Measurements from ENCODE around the gene EFCAB8.
"Not testable (repeated sequence)": the region's sequence is repeated elsewhere in the genome, so short reads cannot be mapped to it uniquely, and the experiment has no call there.

Gene EFCAB8

GRCh38 chr20:32930701-32931100 is 72.0 kb downstream of the EFCAB8 start:
- DNase-seq, result no peak
- in situ Hi-C loops (cut with MboI; ENCODE audit: low pct_unique_long_range_greater_than_20kb, low sequenced_read_pairs), result no loop called here

DNA sequence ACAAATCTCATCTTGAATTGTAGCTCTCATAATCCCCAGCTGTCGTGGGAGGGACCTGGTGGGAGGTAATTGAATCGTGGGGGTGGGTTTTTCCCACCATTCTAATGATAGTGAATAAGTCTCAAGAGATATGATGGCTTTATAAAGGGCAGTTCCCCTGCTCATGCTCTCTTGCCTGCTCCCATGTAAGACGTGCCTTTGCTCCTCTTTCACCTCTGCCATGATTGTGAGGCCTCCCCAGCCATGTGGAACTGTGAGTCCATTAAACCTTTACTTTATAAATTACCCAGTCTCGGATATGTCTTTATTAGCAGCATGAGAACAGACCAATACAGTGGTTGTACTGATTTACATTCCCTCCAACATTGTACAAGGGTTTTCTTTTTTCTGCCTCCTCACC is 75.9 kb downstream of the EFCAB8 start:
- in situ Hi-C loops (cut with MboI; ENCODE audit: low pct_unique_long_range_greater_than_20kb, low sequenced_read_pairs), result no loop called here
- DNase-seq, result no peak

GRCh38 chr20:32941155-32941885 is 82.6 kb downstream of the EFCAB8 start:
- peak; percentile 56 for DNase-seq
- in situ Hi-C loops (cut with MboI; ENCODE audit: low pct_unique_long_range_greater_than_20kb, low sequenced_read_pairs), result no loop called here

GRCh38 chr20:32943490-32944052 is 84.8 kb downstream of the EFCAB8 start:
- DNase-seq, result no peak
- in situ Hi-C loops (cut with MboI; ENCODE audit: low pct_unique_long_range_greater_than_20kb, low sequenced_read_pairs), result no loop called here

DNA sequence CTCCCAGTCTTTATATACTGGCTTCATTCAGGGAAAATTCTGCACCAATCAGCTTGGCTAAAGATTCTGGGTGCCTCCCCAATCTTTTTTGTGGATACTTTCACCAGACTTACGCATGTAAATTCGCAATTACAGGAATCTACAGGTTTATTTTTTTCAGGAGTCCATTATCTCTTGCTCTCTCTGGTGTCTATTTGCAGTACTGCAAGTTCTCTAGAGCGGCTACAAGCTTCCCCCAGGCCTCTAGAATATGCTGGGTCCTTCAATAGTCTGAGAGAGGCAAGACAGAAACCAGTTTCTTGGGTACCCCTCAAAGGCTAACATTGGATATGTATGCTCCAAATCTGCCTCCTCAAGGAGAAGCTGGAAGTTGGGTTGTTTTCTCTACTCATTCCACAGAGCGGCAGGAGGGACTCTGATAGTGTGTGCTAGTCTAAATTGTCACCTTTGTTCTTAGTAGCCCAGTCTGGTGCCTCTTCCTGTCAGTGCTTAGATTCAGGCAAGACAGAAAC is 87.0 kb downstream of the EFCAB8 start:
- in situ Hi-C loops (cut with MboI; ENCODE audit: low pct_unique_long_range_greater_than_20kb, low sequenced_read_pairs), result no loop called here
- peak; percentile 70 for DNase-seq

DNA sequence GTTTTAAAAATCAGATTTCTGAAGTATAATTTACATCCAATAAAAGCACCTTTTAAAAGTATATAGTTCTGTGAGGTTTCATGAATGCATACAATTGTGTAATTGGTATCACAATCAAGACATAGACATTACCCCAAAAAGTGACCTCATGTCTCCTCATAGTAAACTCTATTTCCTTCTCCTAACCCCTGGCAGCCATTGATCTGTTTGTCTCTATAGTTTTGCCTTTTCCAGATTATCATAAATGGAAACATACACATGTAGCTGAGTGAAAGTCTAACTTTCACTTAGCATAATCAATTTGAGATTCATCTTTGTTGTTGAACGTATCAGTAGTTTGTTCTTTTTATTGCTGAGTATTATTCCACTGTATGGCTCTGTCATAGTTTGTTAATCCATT is 87.9 kb downstream of the EFCAB8 start:
- no peak for DNase-seq
- in situ Hi-C loops (cut with MboI; ENCODE audit: low pct_unique_long_range_greater_than_20kb, low sequenced_read_pairs), result no loop called here

DNA sequence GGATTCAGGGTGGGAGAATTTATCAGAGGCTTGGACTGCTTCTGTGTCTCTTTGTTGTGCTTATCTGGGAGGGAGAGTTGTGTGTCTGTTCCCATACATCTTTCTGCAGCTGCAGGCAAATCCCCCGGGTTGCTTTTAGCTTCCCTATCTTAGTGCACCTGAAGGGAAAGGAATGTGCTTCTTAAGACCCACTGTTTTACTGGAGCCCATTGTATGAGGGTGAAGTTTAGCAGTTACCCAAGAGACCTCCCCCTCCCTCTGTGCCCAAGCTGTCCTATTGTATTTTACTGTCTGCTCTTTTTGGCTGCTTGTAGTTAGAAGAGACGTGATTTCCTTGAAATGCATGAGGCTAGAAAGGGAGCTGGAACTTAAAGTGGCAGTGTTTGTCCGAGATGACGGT is 91.8 kb downstream of the EFCAB8 start:
- DNase-seq; in situ Hi-C loops (cut with MboI; ENCODE audit: low pct_unique_long_range_greater_than_20kb, low sequenced_read_pairs): not testable (repeated sequence)

GRCh38 chr20:32957459-32957858 is 98.7 kb downstream of the EFCAB8 start:
- no peak for DNase-seq
- in situ Hi-C loops (cut with MboI; ENCODE audit: low pct_unique_long_range_greater_than_20kb, low sequenced_read_pairs), result no loop called here

DNA sequence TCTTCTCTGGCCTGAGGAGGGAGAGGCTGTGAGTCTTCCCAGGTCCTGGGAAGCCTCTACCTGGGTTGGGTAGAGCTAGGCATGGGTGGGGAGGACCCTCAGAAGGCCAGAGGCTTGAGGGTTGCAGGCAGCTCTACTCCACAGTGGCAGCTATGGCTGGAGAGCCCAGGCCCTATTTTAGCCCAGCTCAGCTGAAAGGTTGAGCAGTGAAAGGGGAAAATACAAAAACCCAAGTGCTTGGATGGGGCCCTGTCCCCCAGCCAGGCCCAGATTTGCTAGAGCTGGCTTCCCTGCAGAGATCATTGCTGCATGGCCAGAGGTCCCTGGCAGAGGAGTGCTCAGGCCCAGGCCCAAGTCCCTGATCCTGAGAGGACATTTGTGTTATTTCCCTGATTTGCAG is 99.9 kb downstream of the EFCAB8 start:
- DNase-seq, result no peak
- in situ Hi-C loops (cut with MboI; ENCODE audit: low pct_unique_long_range_greater_than_20kb, low sequenced_read_pairs), result no loop called here

GRCh38 chr20:32959351-32960221 is 100.9 kb downstream of the EFCAB8 start:
- in situ Hi-C loops (cut with MboI; ENCODE audit: low pct_unique_long_range_greater_than_20kb, low sequenced_read_pairs), result no loop called here

GRCh38 chr20:32960222-32960518 is 101.4 kb downstream of the EFCAB8 start:
- DNase-seq, result no peak
- in situ Hi-C loops (cut with MboI; ENCODE audit: low pct_unique_long_range_greater_than_20kb, low sequenced_read_pairs), result no loop called here

More at GRCh38 chr20:32959351-32960221, 100.9 kb downstream of the EFCAB8 start:
- DNase-seq, result no peak

DNA sequence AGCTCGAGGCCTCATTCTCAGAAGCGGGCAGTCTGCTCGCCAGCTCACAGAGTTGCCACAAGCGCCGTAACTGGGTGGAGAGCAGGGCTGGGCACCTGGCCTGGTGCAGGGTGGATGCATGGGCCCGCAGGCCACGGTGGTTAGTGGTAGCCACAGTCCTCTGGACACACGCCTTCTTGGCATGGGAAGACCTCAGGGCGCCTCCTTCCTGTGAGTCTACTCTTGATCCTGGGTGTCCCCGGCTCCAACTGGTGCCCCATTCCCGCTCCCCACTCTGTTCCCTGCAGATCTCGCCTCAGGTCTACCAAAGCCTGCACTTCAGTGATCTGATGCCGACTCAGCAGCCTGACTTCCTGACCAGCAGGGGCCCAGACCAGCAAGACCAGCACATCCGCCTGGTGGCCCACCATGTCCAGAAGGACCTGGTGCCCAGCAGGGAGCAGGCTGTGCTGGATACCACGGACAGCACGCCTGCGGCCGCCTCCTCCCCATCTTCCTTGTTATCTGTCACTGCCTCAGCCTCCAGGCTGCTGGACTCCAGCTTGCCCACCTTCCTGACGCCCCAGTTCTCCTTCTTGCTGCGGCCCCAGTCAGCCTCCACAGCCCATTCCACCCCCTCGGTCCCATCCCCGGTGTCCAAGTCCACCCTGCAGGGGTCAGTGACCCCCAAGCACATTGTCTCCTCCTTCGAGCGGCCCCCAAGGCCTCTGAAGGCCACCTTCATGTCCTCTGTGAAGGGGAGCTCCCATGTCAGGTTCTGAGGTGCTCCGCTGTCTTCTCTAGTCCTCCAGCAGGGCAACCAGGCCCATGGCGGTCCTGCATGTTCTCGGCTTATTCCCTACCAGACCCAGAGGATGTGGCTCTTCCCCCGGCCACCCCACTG is 102.4 kb downstream of the EFCAB8 start:
- no peak for DNase-seq
- in situ Hi-C loops (cut with MboI; ENCODE audit: low pct_unique_long_range_greater_than_20kb, low sequenced_read_pairs), result no loop called here

- DNase-seq, result no peak
- in situ Hi-C loops (cut with MboI; ENCODE audit: low pct_unique_long_range_greater_than_20kb, low sequenced_read_pairs), result no loop called here
Measured at GRCh38 chr20:32962053-32962452, 103.3 kb downstream of the EFCAB8 start.

DNA sequence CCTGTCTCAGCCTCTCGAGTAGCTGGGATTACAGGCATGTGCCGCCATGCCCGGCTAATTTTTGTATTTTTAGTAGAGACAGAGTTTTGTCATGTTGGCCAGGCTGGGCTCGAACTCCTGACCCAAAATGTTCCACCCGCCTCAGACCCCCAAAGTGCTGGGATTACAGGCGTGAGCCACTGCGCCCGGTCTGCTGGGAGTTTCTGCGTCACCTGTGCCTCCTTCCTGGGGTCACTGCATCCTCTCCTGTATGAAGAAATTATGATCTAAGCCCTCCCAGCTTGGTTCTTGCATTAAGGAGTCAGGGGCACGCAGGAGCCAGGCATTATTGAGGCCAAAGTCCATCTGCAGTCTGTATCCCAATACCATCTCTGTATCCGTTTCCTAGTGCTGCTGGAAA is 103.9 kb downstream of the EFCAB8 start:
- DNase-seq; in situ Hi-C loops (cut with MboI; ENCODE audit: low pct_unique_long_range_greater_than_20kb, low sequenced_read_pairs): not testable (repeated sequence)

DNA sequence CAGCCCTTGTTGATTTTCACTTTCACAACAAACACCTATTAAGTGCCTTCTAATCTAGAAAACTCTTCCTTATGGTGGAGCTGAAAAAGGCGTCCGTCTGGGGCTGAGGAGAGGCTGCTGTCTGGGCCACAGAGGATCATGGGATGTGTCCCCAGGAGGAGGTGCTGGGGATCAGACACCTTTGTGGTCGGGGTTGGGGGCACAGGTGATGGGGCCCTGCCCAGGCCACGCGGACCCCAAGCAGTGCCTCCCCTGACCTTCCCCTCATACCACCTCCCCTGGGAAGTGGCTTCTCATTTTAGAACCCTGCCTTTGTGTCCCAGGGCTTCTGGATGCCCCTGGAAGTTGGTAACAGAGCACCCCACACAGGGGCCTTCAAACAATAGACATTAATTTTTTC is 104.5 kb downstream of the EFCAB8 start:
- in situ Hi-C loops (cut with MboI; ENCODE audit: low pct_unique_long_range_greater_than_20kb, low sequenced_read_pairs), result no loop called here
- DNase-seq, result no peak

DNA sequence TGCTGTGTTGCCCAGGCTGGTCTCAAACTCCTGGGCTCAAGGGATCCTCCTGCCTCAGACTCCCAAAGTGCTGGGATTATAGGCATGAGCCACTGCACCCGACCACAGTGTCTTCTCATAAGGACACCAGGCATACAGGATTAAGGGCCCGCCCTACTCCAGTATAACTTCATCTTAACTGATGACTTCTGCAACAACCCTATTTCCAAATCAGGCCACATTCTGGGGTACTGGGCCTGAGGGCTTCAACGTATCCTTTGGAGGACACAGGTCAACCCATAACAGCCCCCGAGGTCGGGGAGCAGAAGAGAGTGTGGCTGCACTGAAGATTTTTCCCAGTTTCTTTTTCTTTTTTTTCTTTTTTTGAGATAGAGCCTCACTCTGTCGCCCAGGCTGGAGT is 105.9 kb downstream of the EFCAB8 start:
- no peak for DNase-seq
- in situ Hi-C loops (cut with MboI; ENCODE audit: low pct_unique_long_range_greater_than_20kb, low sequenced_read_pairs), result no loop called here

DNA sequence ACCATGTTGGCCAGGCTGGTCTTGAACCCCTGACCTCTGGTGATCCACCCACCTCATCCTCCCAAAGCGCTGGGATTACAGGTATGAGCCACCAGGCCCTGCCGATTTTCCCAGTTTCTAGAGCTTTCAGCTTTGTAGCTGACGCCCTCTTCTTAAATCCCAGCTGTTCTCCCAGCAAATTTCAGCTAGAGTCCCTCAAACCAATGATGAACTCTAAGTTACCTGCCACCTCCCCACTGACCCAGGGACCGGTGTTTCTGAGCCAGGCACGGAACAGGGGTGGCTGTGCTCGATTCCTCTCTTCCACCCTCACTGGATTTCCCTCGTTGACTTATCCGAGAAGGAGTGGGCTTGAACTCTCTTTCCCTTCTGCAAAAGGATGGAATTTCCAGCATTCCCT is 106.4 kb downstream of the EFCAB8 start:
- DNase-seq, result no peak
- in situ Hi-C loops (cut with MboI; ENCODE audit: low pct_unique_long_range_greater_than_20kb, low sequenced_read_pairs), result no loop called here

GRCh38 chr20:32965581-32966373 is 107.1 kb downstream of the EFCAB8 start:
- in situ Hi-C loops (cut with MboI; ENCODE audit: low pct_unique_long_range_greater_than_20kb, low sequenced_read_pairs), result no loop called here

More at GRCh38 chr20:32965581-32966373, 107.1 kb downstream of the EFCAB8 start:
- DNase-seq, result no peak
